Cardiac muscle cell (in vitro differentiated cells and primary cell): ENCODE data around the gene FARS2. TPM values are rescaled to one million over a fixed set of nuclear protein-coding genes. Genes with fewer than 3 reads are reported as not detected.

Experiments used
- DNase-seq, 2 donors: peaks; one replicate each; pipeline versions ENCODE4 v3.0.0 to v3.0.0-alpha.2; 2010 to 2017; ENCODE audit warnings: low read depth in 1 of 2, low spot score in 1 of 2
- H3K27ac ChIP-seq: fragments of 200-600 bp; sonication (generic); 2 replicates; pipeline ENCODE4 v1.5.1; 2016
- H3K27me3 ChIP-seq: fragments of 200-600 bp; sonication (generic); 2 replicates; pipeline ENCODE4 v1.6.0; 2016; ENCODE audit warnings: control low read depth
- H3K36me3 ChIP-seq: fragments of 200-600 bp; sonication (generic); 2 replicates; pipeline ENCODE4 v1.5.1; 2016; ENCODE audit warnings: control low read depth
- H3K4me1 ChIP-seq: fragments of 200-600 bp; sonication (generic); 2 replicates; pipeline ENCODE4 v1.8.1; 2017; ENCODE audit warnings: low read depth, mild to moderate bottlenecking, mixed run types
- H3K4me3 ChIP-seq: fragments of 200-600 bp; sonication (generic); 2 replicates; pipeline ENCODE4 v1.5.1; 2016; ENCODE audit warnings: mild to moderate bottlenecking
- H3K9me3 ChIP-seq: fragments of 200-600 bp; sonication (generic); 2 replicates; pipeline ENCODE4 v1.5.1; 2017; ENCODE audit warnings: low read depth, mild to moderate bottlenecking, control low read depth
- polyA plus RNA-seq: library from polyadenylated mRNA; unstranded; fragments of >200 nt; fragmentation: Nextera tagmentation; extraction: Ambion mirVana; gene quantifications from 2 replicates; pipeline ENCODE4 v1.2.1, GENCODE V29; 2016
- total RNA-seq: library from RNA; depleted of rRNA; stranded (reverse); fragments of >200 nt; gene quantifications from 2 replicates; pipeline ENCODE4 v1.2.3, GENCODE V29; 2016
- TF ChIP-seq, protein P1 (sequence below): IDR thresholded peaks from 2 replicates; pipeline ENCODE4 v1.5.1; 2012; ENCODE audit warnings: low read depth, mild to moderate bottlenecking, low read length

Gene FARS2
- total and polyA plus RNA-seq, 2 experiments from 2014 or later = 12.4 to 22.5 TPM

DNA sequence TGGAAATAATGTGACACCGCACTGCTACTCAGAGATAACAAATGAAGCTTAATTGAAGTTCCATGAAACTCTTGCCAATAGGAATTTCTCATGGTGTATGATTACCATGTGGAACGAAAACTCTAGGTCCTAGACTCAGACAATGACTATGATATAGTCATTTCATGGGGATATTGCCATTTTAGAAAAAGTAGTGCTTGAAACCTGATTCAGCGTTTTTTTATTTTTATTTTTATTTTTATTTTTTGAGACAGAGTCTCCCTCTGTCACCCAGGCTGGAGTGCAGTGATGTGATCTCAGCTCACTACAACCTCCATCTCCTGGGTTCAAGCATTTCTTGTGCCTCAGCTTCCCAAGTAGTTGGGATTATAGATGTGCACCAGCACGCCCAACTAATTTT lies 253.9 kb downstream of the FARS2 start:
- no peaks in the 10 kb centered on the region for H3K4me1 ChIP-seq
- TF ChIP-seq, protein P1, sequence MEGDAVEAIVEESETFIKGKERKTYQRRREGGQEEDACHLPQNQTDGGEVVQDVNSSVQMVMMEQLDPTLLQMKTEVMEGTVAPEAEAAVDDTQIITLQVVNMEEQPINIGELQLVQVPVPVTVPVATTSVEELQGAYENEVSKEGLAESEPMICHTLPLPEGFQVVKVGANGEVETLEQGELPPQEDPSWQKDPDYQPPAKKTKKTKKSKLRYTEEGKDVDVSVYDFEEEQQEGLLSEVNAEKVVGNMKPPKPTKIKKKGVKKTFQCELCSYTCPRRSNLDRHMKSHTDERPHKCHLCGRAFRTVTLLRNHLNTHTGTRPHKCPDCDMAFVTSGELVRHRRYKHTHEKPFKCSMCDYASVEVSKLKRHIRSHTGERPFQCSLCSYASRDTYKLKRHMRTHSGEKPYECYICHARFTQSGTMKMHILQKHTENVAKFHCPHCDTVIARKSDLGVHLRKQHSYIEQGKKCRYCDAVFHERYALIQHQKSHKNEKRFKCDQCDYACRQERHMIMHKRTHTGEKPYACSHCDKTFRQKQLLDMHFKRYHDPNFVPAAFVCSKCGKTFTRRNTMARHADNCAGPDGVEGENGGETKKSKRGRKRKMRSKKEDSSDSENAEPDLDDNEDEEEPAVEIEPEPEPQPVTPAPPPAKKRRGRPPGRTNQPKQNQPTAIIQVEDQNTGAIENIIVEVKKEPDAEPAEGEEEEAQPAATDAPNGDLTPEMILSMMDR = no peak
- no peak overlapping the region for H3K4me3 ChIP-seq
- no peaks in the 10 kb centered on the region for H3K9me3 ChIP-seq
- no peak overlapping the region for H3K27ac ChIP-seq
- no peaks in the 10 kb centered on the region for H3K27me3 ChIP-seq
- DNase-seq = no peak
- no peaks in the 10 kb centered on the region for H3K36me3 ChIP-seq

DNA sequence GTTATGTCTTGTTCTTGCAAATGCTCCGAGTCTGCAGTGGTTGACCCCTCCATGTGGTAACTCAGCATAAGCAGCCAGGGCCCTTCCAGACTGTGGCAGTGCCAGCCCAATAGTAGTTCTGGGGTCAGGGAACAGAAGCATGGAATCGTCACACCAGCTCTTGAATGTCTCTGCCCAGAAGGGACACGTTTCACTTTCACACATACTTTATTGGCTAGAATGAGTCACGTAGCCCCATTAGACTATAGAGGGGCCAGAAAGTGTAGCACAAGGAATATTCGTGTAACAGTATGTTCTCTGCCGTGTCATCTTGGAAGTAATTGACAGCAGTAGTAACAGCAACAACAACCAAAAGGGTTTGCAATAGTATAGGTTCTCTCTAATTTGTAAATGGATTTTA lies 254.7 kb downstream of the FARS2 start:
- DNase-seq = no peak
- Histone ChIP-seq H3K4me1 (no peaks in the 10 kb centered on the region), H3K27me3 (no peaks in the 10 kb centered on the region), H3K27ac (no peak overlapping the region), H3K9me3 (no peaks in the 10 kb centered on the region), H3K4me3 (no peak overlapping the region), H3K36me3 (no peaks in the 10 kb centered on the region)
- TF ChIP-seq, protein P1 = no peak

DNA sequence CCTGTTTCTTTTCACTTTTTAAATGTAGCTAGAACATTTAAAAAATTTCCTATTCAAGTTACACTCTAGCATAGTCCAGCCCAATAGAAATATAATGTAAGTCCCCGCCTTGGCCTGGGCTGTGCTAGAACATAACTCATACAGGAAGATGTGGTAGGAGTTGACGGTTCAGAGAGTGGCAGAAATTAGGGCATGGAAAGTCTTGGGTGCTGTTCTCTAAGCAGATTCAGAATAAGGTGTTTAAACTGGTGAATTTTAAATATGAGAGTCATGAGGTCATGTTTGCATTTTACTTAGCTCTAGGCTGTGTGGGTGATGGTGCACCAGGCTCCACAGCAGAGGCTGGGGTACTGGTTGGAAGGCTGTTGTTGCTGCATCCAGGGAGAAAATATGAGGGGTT lies 256.5 kb downstream of the FARS2 start:
- no peak overlapping the region for H3K27ac ChIP-seq
- no peaks in the 10 kb centered on the region for H3K27me3 ChIP-seq
- no peak overlapping the region for H3K4me3 ChIP-seq
- no peaks in the 10 kb centered on the region for H3K9me3 ChIP-seq
- DNase-seq = no peak
- no peaks in the 10 kb centered on the region for H3K4me1 ChIP-seq
- H3K36me3 ChIP-seq = no peaks in the 10 kb centered on the region
- TF ChIP-seq, protein P1 = no peak

DNA sequence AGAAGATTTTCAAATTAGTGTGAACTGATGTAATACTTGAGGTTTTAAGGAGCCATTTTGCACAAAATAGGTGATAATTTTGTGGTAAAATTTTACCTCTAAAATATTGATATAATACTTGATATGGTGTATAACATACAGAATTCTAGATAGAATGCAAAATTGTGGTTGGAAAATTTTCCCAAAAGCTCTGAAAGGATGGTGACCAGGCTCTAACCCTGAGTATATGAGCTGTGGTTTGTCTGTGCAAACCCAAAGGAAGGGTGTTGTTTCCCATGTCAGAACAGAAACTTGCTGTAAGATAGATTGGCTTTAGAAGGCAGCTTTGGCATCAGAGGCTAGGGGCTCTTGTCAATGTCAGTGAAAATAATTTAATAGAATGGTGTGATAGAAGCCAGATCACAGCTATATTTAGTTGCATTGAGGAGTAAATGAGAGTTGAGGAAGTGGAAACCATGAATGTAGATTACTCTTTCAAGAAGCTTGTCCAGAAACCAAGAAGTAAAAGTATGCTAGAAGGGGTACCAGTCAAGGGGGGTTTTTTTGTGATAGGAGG lies 257.7 kb downstream of the FARS2 start:
- H3K4me3 ChIP-seq = no peak overlapping the region
- H3K27me3 ChIP-seq = no peaks in the 10 kb centered on the region
- H3K36me3 ChIP-seq = no peaks in the 10 kb centered on the region
- no peaks in the 10 kb centered on the region for H3K4me1 ChIP-seq
- DNase-seq = no peak
- no peak overlapping the region for H3K27ac ChIP-seq
- TF ChIP-seq, protein P1 = no peak
- no peaks in the 10 kb centered on the region for H3K9me3 ChIP-seq

DNA sequence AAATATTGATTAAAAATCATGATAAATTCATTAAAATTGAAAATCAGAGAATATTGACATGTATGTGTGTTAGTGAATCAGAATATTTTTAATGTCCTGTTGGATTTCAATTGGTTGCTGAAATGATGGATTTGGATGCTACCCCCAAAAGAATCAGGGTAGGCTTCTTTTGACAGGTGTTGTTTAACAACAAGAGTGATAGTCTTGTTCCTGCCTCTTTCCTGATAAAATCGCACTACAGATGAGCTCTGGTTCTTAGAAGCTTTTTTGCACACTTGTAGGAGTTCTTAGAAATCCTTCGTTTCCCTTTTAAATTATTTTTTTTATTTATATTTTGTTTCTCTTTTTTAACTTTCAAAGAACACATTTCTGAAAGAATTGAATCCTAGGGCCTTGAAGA lies 259.5 kb downstream of the FARS2 start:
- TF ChIP-seq, protein P1 = no peak
- Histone ChIP-seq H3K36me3 (no peaks in the 10 kb centered on the region), H3K27me3 (no peaks in the 10 kb centered on the region), H3K9me3 (no peaks in the 10 kb centered on the region), H3K4me3 (no peak overlapping the region), H3K27ac (no peak overlapping the region), H3K4me1 (no peaks in the 10 kb centered on the region)
- DNase-seq = no peak

DNA sequence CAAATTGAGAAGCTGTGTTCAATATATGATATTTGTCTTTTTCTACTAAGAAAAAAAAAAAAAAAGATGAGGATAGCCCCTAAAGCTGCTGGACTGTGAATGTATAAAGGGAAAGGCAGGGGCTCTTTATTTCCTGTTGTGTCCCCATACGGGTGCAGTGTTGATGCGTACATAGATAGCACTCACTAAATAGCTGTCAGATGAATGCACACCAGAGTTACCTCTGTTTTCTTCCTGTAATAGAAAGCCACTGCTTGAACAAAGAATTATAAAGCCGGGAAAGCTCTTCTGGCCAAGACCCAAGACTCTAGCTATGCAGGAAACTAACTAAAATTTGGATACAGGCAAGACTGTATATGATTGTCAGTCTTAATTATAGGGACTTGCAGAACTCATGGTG lies 260.0 kb downstream of the FARS2 start:
- no peak overlapping the region for H3K27ac ChIP-seq
- no peak overlapping the region for H3K4me3 ChIP-seq
- TF ChIP-seq, protein P1 = no peak
- no peaks in the 10 kb centered on the region for H3K4me1 ChIP-seq
- DNase-seq = no peak
- no peaks in the 10 kb centered on the region for H3K27me3 ChIP-seq
- H3K9me3 ChIP-seq = no peaks in the 10 kb centered on the region
- H3K36me3 ChIP-seq = no peaks in the 10 kb centered on the region
